GM18519 (cell line): ENCODE measurements around the gene ZSCAN1.
A peak's percentile ranks its signal among the peaks of the same experiment; 100 is the strongest.

ENCODE experiments used
- ATAC-seq: cut with Tn5 transposase; IDR thresholded peaks from one replicate; pipeline ENCODE4 v1.9.1; 2021; ENCODE audit warnings: mild to moderate bottlenecking, moderate library complexity; ENCODE audit not compliant: unreplicated experiment, low FRiP score

The ZSCAN1 gene

GRCh38 chr19:58067240-58067912, 33.6 kb downstream of the ZSCAN1 start:
- no peak for ATAC-seq

- no peak for ATAC-seq
These were observed 46.0 kb downstream of the ZSCAN1 start for GRCh38 chr19:58079792-58080191.

- ATAC-seq: no peak
These were observed 49.2 kb downstream of the ZSCAN1 start for GRCh38 chr19:58083021-58083420.

GRCh38 chr19:58084596-58085347, 50.9 kb downstream of the ZSCAN1 start:
- no peak for ATAC-seq

GRCh38 chr19:58085348-58085875, 51.6 kb downstream of the ZSCAN1 start:
- ATAC-seq: no peak

GRCh38 chr19:58086825-58087710, 53.2 kb downstream of the ZSCAN1 start:
- ATAC-seq: no peak

GRCh38 chr19:58088521-58089052, 54.8 kb downstream of the ZSCAN1 start:
- no peak for ATAC-seq

GRCh38 chr19:58089846-58090245, 56.0 kb downstream of the ZSCAN1 start:
- ATAC-seq: no peak

GRCh38 chr19:58091251-58091995, 57.6 kb downstream of the ZSCAN1 start:
- ATAC-seq: no peak

- ATAC-seq: no peak
These were observed 59.2 kb downstream of the ZSCAN1 start for GRCh38 chr19:58093071-58093470.

- ATAC-seq: no peak
These were observed 61.5 kb downstream of the ZSCAN1 start for GRCh38 chr19:58095328-58095727.

- ATAC-seq: no peak
These were observed 63.1 kb downstream of the ZSCAN1 start for GRCh38 chr19:58096884-58097283.

- no peak for ATAC-seq
These were observed 63.5 kb downstream of the ZSCAN1 start for GRCh38 chr19:58097349-58097748.

GRCh38 chr19:58097781-58098681, 64.2 kb downstream of the ZSCAN1 start, which contains the start of gene ZSCAN18:
ZSCAN18 (minus strand) TSS chr19:58098231; CDS start chr19:58090267, 7,964 bp downstream.
- peak; percentile 93 for ATAC-seq

- ATAC-seq: no peak
These were observed 64.8 kb downstream of the ZSCAN1 start for GRCh38 chr19:58098682-58098998.
